GM21786 (cell line): Measurements from ENCODE around the gene MRPS18B.
"Not testable (repeated sequence)": the region's sequence is repeated elsewhere in the genome, so short reads cannot be mapped to it uniquely, and the experiment has no call there.

Source experiments
- ATAC-seq: cut with Tn5 transposase; IDR thresholded peaks from one replicate; pipeline ENCODE4 v1.9.1; 2021; ENCODE audit not compliant: unreplicated experiment

Gene MRPS18B

DNA sequence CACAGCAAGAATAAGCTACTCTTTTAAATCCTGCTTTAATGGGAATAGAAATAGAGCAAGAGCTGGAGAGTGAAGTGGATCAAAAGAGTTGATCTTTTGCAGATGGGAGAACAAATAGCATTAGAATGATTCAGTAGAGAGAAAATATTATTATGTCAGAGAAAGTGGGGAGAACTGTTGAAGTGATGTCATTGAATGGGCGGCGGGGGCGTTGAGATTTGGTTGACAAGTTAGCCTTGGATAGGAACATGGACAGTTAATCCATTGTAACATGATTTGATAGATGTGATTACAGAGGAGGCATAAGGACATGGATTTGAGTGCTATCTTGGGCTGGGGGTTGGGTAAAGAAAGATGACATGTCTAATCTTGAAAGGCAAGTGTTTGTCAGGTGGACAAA, 18.2 kb downstream of the MRPS18B start:
- ATAC-seq = no peak

GRCh38 chr6:30640481-30640880, 22.8 kb downstream of the MRPS18B start:
- ATAC-seq = no peak

DNA sequence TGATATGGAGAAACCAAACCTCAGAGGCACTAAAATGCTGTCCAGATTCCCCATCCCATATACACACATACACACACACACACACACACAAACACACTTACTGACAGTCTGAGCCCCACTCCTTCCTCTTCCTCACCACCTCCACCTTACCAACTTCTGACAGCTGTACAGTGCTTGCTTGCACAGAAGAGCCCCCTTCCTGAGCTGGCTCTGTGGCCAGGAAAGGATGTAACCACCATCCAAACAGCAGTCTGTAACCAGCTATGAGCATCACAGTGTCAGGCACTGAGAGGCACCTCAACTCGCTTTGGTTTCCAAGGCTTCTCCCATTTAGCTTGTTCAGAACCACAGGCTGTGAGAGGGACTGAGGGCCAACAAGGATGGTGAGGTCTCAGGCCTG, 23.4 kb downstream of the MRPS18B start:
- ATAC-seq = no peak

DNA sequence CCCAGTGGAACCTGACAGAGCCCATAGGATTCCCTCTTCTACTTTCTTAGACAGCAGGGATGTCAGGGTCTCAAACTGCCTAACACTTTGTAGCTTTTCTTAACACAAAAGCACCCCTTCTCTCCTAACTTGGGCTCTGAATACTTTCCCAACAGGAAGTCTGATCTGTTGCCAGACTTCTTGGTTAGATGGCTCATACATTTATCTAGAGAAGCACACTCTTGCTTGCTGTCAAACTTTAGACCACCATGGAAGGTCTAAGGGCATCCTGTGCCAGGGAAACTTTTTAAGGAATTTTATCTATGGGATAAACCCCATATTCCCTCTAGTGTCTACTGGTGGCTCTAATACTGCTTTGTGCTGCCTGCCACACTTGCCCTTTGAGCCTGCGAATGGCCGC, 26.0 kb downstream of the MRPS18B start:
- ATAC-seq = no peak

DNA sequence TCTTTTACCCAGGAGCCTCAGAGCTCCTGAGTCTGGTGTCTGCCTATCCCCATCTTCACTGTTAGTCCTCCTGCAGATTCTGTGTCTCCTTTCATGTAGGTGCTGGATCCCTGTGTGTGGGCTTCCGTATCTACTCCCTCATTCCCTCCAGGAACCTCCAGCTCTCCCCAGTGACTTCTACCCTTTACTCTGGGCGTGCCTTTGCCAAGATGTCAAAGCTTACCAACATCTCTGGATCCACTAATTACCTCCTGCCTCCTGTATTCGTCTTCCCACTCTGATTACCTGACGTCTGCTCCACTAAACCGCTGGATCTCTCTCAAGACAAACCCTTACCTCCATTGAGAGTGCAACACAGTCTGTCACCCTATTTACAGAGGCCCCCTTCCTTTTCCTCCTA, 27.1 kb downstream of the MRPS18B start:
- no peak for ATAC-seq

DNA sequence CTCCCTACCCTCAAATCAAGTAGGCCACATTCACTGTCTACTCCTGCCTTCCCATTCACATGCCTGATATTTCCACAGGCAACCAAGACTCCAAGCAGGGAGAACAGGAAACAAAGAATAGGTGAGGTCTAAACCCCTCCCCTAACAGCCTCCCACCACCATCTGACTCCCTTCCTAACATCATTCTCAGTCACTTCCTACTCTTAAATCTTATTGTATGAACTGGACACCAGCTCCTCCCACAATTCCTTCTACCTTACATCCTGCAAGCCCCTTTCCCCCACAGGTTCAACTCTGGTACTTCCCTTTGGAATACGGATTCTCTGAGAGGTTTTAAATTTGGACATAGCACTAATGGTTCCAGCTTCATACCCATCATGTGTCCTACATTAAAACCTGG, 28.3 kb downstream of the MRPS18B start:
- no peak for ATAC-seq

DNA sequence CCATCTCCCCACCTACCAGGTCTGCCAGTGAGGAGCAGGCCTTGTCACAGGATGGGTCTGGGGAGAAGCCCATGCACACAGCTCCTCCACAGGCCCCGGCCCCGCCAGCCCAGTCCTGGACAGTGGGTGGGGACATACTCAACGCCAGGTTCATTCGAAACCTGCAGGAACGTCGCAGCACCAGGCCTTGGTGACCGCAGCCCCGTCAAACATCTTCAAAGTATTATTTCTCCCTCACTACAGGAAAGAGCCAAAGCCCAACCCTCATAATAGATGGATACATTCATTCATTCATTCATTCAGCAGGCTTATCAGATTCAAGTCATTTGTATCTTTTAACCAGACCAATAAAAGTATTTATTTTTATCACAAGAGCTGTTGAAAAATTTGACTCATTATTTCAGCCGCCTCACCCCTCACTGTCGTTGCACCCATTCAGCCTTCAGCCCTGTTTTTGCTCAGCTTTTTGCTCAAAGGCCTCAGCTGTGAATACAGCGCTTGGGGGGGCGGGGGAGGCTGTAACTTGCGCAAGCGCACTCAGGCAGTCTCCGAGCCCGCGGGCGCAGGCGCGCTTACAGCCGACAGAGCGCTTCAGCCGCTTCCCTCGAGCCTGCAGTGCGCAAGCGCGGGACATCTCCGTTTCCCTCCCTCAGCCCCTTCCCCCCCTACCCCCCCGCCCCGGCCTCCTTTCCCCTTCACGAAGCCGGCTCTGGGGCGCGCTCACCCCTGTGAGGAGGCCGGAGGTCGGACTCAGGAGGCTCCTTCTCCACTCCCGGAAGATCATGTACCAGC, 29.0 kb downstream of the MRPS18B start, which contains the start of gene C6orf136:
Gene C6orf136 (plus strand): TSS at position 684 of the 792 bp plus-strand sequence. CDS start 99 bp downstream, at position 783.
- peak; percentile 45 for ATAC-seq

GRCh38 chr6:30647242-30648116, 29.8 kb downstream of the MRPS18B start:
- peak; percentile 55 for ATAC-seq

GRCh38 chr6:30651143-30651542, 33.5 kb downstream of the MRPS18B start:
- ATAC-seq = no peak

DNA sequence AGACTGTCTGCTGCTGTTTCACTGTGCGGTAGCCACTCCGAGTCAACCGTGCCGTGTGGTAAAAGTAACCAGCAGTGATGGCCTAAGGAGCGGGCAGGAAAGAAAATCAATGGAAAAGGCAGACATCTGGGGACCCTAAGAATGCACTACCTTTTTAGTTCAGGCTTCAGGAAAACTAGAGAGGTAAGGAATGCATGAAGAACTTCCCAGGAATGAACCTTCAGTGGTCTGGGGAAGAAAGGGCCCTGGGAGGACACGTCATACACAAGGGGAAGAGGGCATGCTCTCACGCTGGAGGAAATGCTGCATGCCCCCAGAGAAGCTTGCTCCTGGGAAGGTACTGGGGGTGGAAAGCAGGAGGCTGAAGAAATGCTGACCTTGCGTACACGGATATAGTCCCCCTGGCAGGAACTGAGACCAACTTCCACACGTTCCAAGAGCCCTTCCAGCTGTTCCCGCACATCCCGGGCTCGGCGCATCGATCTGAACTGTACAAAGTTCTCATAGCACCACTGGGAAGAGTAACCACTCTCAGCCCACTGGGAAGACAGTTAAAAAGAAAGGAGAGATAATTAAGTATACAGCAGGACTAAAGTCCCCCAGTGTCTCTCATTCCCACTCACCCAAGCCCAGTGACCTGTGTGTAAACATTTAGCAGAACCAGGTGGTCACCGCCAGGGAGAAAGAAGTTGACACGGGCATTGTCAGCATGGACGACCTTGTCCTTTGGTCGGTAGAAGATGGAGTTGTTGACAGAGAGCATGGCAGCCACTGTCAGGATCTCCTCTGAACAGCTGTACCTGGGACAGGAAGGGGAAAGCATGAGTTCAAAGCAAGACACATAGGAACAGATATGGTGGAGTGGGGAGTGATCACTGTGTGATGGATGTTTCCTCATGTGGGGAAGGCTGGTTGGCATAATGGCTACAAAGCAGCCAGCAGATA, 37.4 kb downstream of the MRPS18B start:
- no peak for ATAC-seq

DNA sequence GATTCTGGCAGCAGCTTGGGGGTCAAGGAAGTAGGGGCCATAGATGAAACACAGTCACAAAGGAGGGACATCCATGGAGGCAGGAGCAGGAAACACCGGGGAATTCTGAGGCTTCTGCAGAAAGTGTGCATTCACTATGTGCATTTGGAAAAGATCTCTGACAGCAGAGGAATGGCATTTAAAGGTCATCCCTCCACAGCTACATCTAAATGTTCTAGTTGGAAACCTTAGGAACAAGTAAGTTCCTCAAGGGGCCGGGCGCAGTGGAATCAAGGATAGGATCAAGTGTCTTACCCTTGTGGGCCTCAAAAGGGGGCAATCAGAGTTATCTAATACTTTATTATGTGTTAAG, 38.1 kb downstream of the MRPS18B start:
- no peak for ATAC-seq

- no peak for ATAC-seq
Measured at GRCh38 chr6:30656513-30656912, 38.9 kb downstream of the MRPS18B start.

DNA sequence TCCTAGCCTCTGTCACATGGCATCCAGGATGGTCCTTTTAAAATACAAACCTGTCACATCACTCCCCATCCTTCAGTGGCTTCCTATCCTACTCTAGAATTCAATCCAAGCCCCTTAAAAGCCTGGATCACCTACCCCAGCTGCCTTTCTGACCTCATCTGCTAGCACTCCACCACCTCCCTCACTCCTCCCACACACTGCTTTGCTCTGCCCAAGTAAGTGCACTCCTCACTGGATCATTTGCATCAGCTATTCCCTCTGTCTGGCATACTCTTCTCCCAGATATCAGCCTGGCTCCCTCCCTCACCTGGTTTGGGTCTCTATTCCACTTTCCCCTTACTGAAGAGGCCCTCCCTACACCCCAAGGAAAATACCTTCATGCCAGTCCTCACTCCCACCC, 39.8 kb downstream of the MRPS18B start:
- no peak for ATAC-seq

- not testable (repeated sequence) for ATAC-seq
Measured at GRCh38 chr6:30657922-30658321, 40.3 kb downstream of the MRPS18B start.

DNA sequence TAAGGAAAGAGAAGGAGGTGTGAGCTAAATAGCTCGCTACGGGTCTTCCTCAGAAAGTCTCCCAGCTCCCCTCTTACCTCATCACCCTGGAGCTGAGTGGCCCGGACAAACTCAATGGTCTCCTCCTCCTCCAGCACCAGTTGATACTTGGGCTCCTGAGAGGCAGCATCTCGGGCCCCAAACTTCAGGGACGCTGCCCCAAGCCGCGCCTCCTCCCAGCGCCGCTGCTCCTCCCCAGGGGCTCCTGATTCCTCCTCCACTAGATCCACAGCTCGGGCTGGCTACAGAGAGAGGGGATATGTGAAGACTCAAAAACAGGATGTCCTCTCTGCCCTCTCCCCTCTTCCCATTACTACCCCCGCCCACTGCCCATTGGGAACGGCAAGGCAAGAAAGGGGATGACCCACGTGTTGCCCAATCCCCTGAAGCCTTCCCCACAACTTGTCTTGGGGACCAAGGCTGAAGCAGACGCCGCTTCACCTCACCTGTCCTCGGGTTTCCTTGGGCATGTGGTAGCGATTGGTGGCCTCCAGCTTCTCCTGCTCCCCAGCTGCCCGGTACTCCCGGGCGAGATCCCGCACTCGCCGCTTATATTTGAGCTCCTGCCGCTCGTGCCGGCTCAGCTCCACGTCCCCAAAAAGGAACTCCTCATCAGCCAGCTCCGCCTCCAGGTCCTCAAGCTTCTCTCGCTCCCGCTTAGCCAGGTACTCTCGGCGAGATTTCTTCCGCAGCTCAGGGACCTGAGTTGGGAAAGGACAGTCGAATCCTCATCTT, 47.5 kb downstream of the MRPS18B start:
- no peak for ATAC-seq

- ATAC-seq = not testable (repeated sequence)
Measured at GRCh38 chr6:30666300-30666699, 48.7 kb downstream of the MRPS18B start.

DNA sequence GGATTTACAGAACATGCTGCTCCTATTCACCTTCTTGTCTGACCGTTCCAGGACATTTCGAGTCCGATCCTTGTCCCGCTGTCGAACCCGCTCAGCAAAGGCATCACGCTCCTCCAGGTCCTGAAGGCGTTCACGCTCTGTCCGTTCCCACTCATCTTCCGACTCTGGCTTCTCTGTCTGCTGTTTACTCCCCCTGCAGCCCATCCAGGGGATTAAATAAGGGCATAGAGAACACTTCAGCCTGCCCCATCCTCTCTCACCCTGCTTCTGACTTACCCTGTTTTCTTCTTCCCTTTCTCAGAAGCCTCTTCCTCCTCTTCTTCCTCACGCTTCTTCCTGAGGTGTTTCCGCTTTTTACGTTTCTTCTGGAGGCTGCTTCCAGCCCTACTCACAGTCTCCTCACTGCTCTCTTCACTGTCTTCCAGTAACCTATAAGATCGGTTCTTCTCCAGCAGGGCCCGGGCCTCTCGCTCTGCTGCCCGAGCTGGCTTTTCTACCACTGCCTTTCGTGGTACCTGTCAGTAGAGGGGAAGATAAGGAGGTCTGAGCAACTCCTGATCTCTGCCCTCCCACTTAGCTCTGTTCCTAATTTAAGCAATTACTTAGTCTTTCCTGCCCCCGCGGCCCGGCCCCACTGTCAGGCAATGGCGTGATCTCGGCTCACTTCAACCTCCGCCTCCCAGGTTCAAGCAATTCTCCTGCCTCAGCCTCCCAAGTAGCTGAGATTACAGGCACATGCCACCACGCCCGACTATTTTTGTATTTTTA, 53.3 kb downstream of the MRPS18B start:
- no peak for ATAC-seq

DNA sequence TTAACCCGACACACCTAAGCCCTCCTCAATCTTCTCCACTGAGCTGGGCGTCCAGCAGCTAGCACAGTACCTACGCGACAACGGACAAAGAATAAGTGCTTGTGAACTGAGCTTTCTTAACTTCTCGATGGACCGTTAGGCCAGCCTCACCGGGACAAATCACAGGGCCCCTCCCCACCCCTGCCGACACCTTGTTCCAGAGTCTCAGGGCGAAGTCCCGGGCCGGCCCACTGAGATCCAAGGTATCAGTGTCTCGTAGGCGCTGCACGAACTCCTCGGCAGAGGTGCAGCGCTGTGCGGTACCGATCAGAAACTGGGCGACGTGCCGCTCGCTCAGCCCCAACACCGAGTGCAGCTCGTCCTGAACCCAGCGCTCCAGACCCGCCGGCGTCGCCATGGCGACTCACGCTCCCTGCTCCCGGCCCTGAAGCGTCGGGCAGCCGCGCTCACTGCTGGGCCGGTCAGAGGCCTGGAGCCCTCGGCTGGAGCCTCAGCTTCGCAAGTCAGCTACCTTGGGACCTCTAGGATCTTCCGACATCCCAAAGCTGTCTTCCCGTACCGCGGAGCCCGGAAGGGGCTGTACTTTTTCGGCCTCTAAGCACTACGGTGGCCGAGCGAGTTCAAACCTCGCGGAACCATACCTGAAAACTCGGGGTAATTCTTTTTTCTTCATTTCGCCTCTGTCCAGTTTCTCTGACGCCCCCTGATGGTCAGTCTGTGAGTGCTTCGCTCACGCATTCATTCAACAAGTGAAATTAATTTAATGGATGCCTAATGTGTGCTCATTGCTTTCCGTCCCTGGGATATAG, 55.0 kb downstream of the MRPS18B start, which contains the start of gene DHX16:
Gene DHX16 (minus strand): TSS at position 562 of the 809 bp plus-strand sequence. CDS start 165 bp downstream, at position 397.
- ATAC-seq = peak; percentile 80
